ENCODE data around the gene ADAM12.

GRCh38 chr10:126090911-126091728 lies 297.2 kb downstream of the ADAM12 start:
- TF ChIP-seq CTCF (IDR thresholded peaks at IDR 0.05): no peak
- no peak for TF ChIP-seq POLR2AphosphoS5 (IDR thresholded peaks at IDR 0.05)
- TF ChIP-seq POLR2A (IDR thresholded peaks at IDR 0.05): no peak

All from suprapubic skin (tissue), 4 donors.